ENCODE measurements around the gene CCDC149. TPM values are rescaled to one million over a fixed set of nuclear protein-coding genes. Genes with fewer than 3 reads are reported as not detected.

The CCDC149 gene
- total RNA-seq, 4 donors from 2014 or later: 21.9 to 38.7 (median 34.0) TPM

DNA sequence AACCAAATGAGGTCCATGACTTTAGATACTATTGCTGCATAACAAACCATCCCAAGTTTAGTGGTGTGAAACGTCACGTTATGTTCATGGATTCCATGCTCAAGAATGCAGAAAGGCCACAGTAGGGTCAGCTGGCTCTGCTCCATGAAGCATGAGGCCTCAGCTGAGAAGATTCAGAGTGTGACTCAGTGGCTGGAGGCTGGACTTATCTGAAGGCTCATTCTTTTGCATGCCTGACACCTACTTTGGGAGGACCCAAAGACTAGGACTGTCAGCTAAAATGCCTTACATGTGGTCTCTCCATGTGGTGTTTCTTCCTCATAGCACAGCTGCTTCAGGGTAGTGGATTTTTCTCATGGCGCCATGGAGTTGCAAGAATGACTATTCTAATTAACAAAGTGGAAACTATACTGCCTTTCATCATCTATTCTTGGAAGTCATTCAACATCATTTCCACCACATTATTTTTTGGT is 11.5 kb upstream of the CCDC149 start:
- no peak for ATAC-seq
- H3K36me3 ChIP-seq: no peaks in the 10 kb centered on the region
- no peak overlapping the region for H3K27ac ChIP-seq
- H3K4me1 ChIP-seq: no peaks in the 10 kb centered on the region
- TF ChIP-seq EP300 (IDR thresholded peaks at IDR 0.05) (no peak), POLR2AphosphoS5 (IDR thresholded peaks at IDR 0.05) (no peak), CTCF (IDR thresholded peaks at IDR 0.05) (no peak), POLR2A (IDR thresholded peaks at IDR 0.05) (no peak)
- H3K9me3 ChIP-seq: peaks cover 0 to 7% (median 0%) of the 10 kb centered on the region in 3 donors
- H3K4me3 ChIP-seq: no peak overlapping the region
- no peaks in the 10 kb centered on the region for H3K27me3 ChIP-seq
- WGBS, 2 donors (ENCODE audit: low coverage in 1 of 2): 58% methylated on average over 2 of the region's 3 CpGs; no CpG with 5 or more reads in 1 of the 2 donors

- H3K4me1 ChIP-seq: no peaks in the 10 kb centered on the region
- no peak for ATAC-seq
- 57 to 86% methylated on average over 1 of the region's 1 CpG for WGBS, 2 donors (ENCODE audit: low coverage in 1 of 2)
- H3K27ac ChIP-seq: no peak overlapping the region
- H3K4me3 ChIP-seq: no peak overlapping the region
- peaks cover 0 to 7% (median 0%) of the 10 kb centered on the region in 3 donors for H3K9me3 ChIP-seq
- no peaks in the 10 kb centered on the region for H3K27me3 ChIP-seq
- TF ChIP-seq CTCF (IDR thresholded peaks at IDR 0.05) (no peak), EP300 (IDR thresholded peaks at IDR 0.05) (no peak), POLR2AphosphoS5 (IDR thresholded peaks at IDR 0.05) (no peak), POLR2A (IDR thresholded peaks at IDR 0.05) (no peak)
- no peaks in the 10 kb centered on the region for H3K36me3 ChIP-seq
These were observed 10.7 kb upstream of the CCDC149 start for GRCh38 chr4:24923550-24923949.

GRCh38 chr4:24923002-24923401 is 10.2 kb upstream of the CCDC149 start:
- Histone ChIP-seq H3K9me3 (peaks cover 0 to 7% (median 0%) of the 10 kb centered on the region in 3 donors), H3K27me3 (no peaks in the 10 kb centered on the region), H3K4me3 (no peak overlapping the region), H3K4me1 (no peaks in the 10 kb centered on the region), H3K27ac (no peak overlapping the region), H3K36me3 (no peaks in the 10 kb centered on the region)
- ATAC-seq: no peak
- WGBS, 2 donors (ENCODE audit: low coverage in 1 of 2): 93 to 94% methylated on average over 2 of the region's 2 CpGs
- TF ChIP-seq EP300 (IDR thresholded peaks at IDR 0.05) (no peak), POLR2AphosphoS5 (IDR thresholded peaks at IDR 0.05) (no peak), POLR2A (IDR thresholded peaks at IDR 0.05) (no peak)

DNA sequence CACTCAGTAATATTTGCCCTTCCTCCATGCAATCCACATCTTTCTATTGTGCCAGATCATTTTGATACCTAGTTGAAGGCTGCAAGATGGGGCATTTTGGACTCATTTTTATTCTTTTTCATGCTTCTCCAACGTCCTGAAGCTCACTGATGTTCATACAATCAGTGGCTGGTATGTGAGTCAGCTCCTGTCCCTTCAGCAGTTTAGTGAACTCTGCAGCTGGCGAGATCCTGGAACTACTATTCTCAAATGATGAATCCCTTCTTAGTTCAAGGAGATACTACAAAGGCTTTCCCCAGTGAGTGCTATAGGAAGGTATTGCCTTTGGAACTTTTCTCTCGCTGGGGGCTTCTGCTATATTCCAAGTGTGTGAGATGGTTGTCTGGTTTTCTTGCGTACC is 9.6 kb upstream of the CCDC149 start:
- Histone ChIP-seq H3K4me3 (no peak overlapping the region), H3K9me3 (peaks cover 0 to 7% (median 0%) of the 10 kb centered on the region in 3 donors), H3K27ac (no peak overlapping the region), H3K36me3 (no peaks in the 10 kb centered on the region), H3K4me1 (no peaks in the 10 kb centered on the region), H3K27me3 (no peaks in the 10 kb centered on the region)
- 50 to 61% methylated on average over 1 to 3 of the region's 4 CpGs for WGBS, 2 donors (ENCODE audit: low coverage in 1 of 2)
- ATAC-seq: no peak
- no peak for TF ChIP-seq POLR2A (IDR thresholded peaks at IDR 0.05)
- no peak for TF ChIP-seq EP300 (IDR thresholded peaks at IDR 0.05)

DNA sequence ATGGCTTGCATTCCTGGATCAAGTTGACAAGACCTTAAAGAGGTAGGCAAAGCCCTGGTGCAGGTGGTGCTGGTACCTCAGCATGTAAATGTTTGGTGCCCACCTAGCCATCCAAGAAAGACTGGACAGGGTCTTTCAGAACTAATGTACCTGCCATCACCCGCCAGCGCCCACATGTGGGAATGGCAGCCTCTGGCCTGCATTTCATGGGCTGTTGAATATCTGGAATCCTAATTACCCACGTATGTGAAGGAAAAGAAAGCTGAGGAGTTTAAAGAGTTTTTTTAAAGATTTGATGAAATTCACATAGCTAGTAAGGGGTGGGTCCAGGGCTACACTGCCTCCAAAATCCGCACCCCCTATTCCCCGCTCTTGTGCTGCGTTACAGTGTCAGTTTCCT is 8.6 kb upstream of the CCDC149 start:
- Histone ChIP-seq H3K4me3 (no peak overlapping the region), H3K27me3 (no peaks in the 10 kb centered on the region), H3K4me1 (no peaks in the 10 kb centered on the region), H3K9me3 (peaks cover 0 to 7% (median 0%) of the 10 kb centered on the region in 3 donors), H3K36me3 (no peaks in the 10 kb centered on the region), H3K27ac (no peak overlapping the region)
- ATAC-seq: no peak
- TF ChIP-seq POLR2A (IDR thresholded peaks at IDR 0.05): no peak
- no peak for TF ChIP-seq POLR2AphosphoS5 (IDR thresholded peaks at IDR 0.05)
- TF ChIP-seq EP300 (IDR thresholded peaks at IDR 0.05): no peak
- no peak for TF ChIP-seq CTCF (IDR thresholded peaks at IDR 0.05)
- WGBS, 2 donors (ENCODE audit: low coverage in 1 of 2): 60 to 100% methylated on average over 3 to 4 of the region's 6 CpGs

- ATAC-seq: no peak
- H3K9me3 ChIP-seq: peaks cover 0 to 7% (median 0%) of the 10 kb centered on the region in 3 donors
- H3K4me3 ChIP-seq: no peak overlapping the region
- H3K36me3 ChIP-seq: no peaks in the 10 kb centered on the region
- no peak overlapping the region for H3K27ac ChIP-seq
- no peaks in the 10 kb centered on the region for H3K27me3 ChIP-seq
- TF ChIP-seq POLR2AphosphoS5 (IDR thresholded peaks at IDR 0.05) (no peak), EP300 (IDR thresholded peaks at IDR 0.05) (no peak), POLR2A (IDR thresholded peaks at IDR 0.05) (no peak), CTCF (IDR thresholded peaks at IDR 0.05) (no peak)
- H3K4me1 ChIP-seq: peaks cover 0 to 6% (median 0%) of the 10 kb centered on the region in 3 donors
- WGBS, 2 donors (ENCODE audit: low coverage in 1 of 2): 83 to 90% methylated on average over 1 to 2 of the region's 2 CpGs
These were observed 7.2 kb upstream of the CCDC149 start for GRCh38 chr4:24920008-24920407.

Measured in gastroesophageal sphincter (tissue), 4 donors.